Measurements from ENCODE around the gene GRIN1. TPM values are rescaled to one million over a fixed set of nuclear protein-coding genes. Genes with fewer than 3 reads are reported as not detected.

The GRIN1 gene
- polyA plus RNA-seq, 2 of the 4 experiments (the other 2 are of a cell fraction) = 0.13 to 0.45 TPM

DNA sequence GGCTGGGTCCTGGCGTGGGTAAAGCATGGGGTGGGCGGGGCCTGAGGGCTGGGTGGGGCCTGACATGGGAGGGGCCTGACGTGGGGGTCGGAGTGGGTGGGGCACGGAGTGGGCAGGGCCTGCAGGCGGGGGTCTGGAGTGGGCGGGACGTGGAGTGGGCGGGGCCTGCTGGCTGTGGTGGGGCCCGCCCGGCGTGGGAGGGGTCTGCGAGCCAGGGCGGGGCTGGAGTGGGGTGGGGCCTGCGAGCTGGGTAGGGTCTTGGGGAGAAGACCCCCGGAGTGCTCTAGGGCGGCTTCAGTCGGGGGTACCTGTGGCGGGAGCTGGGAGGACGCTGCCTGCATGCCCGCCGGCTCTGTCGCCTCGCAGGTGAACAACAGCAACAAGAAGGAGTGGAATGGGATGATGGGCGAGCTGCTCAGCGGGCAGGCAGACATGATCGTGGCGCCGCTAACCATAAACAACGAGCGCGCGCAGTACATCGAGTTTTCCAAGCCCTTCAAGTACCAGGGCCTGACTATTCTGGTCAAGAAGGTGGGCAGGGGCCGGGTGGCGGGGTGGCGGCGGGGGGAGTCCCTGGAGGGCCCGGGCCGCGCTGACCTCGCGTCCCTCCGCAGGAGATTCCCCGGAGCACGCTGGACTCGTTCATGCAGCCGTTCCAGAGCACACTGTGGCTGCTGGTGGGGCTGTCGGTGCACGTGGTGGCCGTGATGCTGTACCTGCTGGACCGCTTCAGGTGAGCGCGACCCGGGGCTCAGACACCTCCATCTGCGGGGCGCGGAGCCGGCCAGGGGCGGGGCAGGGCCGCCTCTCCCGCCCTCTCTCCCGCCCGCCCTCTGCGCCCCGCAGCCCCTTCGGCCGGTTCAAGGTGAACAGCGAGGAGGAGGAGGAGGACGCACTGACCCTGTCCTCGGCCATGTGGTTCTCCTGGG is 22.9 kb downstream of the GRIN1 start:
- peak in 1 of 2 experiments; percentile 43 for DNase-seq (ENCODE audit: low read depth in 1 of 2, low spot score in 1 of 2)
- FAIRE-seq = no peak
- peak overlapping the region; percentile 38; the same call in 2 of the 3 replicates for H3K4me3 ChIP-seq

DNA sequence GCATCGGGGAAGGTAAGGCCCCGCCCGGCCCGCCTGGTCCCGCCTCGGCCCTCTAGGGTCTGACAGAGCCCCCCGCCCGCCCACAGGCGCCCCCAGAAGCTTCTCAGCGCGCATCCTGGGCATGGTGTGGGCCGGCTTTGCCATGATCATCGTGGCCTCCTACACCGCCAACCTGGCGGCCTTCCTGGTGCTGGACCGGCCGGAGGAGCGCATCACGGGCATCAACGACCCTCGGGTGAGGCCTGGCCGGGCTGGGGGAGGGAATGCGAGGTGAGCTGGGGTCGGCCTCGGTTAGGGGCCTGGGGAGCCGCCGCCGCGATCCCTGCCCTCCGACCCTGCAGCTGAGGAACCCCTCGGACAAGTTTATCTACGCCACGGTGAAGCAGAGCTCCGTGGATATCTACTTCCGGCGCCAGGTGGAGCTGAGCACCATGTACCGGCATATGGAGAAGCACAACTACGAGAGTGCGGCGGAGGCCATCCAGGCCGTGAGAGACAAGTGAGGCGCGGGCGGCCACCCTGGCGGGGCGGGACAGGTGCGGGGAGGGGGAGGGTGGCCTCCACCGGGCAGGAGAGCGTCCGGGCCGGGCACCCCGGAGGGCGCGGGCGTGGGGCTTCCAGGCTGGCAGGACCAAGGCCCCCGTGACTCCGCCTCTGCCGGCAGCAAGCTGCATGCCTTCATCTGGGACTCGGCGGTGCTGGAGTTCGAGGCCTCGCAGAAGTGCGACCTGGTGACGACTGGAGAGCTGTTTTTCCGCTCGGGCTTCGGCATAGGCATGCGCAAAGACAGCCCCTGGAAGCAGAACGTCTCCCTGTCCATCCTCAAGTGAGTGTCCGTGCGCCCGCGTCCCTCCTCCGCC is 23.8 kb downstream of the GRIN1 start:
- no peak for FAIRE-seq
- peaks cover 29% of the 10 kb centered on the region for H3K4me1 ChIP-seq
- 19% methylated on average over 31 of the region's 74 CpGs for WGBS (ENCODE audit: missing lambda C conversion rate)
- peak in 1 of 2 experiments; percentile 76 for DNase-seq (ENCODE audit: low read depth in 1 of 2, low spot score in 1 of 2)
- peak; percentile 25 to 60; a peak in 5 of 6 replicates for ATAC-seq
- CTCF ChIA-PET = interaction anchor here (0.7 to 7.4 kb wide), 14 partner anchors 8 to 96 kb away, joined by 3 to 57 read pairs (median 4); partner anchors contain the start of genes LRRC26, RNF224, SSNA1 and TMEM210
- POLR2A ChIA-PET = interaction anchor here (0.6 to 2.1 kb wide), 8 partner anchors 13 to 78 kb away, joined by 3 to 9 read pairs (median 4); partner anchors contain the start of genes RNF224, TPRN and TUBB4B
- H3K27ac ChIP-seq = peak overlapping the region; percentile 54 to 85
- no peaks in the 10 kb centered on the region for H3K9me3 ChIP-seq
- TF ChIP-seq PHF8 (IDR thresholded peaks at IDR 0.05; ENCODE audit: borderline replicate concordance, low read depth) = no peak
- TF ChIP-seq, protein P1, sequence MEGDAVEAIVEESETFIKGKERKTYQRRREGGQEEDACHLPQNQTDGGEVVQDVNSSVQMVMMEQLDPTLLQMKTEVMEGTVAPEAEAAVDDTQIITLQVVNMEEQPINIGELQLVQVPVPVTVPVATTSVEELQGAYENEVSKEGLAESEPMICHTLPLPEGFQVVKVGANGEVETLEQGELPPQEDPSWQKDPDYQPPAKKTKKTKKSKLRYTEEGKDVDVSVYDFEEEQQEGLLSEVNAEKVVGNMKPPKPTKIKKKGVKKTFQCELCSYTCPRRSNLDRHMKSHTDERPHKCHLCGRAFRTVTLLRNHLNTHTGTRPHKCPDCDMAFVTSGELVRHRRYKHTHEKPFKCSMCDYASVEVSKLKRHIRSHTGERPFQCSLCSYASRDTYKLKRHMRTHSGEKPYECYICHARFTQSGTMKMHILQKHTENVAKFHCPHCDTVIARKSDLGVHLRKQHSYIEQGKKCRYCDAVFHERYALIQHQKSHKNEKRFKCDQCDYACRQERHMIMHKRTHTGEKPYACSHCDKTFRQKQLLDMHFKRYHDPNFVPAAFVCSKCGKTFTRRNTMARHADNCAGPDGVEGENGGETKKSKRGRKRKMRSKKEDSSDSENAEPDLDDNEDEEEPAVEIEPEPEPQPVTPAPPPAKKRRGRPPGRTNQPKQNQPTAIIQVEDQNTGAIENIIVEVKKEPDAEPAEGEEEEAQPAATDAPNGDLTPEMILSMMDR (IDR thresholded peaks at IDR 0.05) = peak; percentile 14; the same call in 1 of the 3 replicates
- TF ChIP-seq SMC3 (IDR thresholded peaks at IDR 0.05) = 0 out of 3 replicates have a peak, but pooled peaks have one; percentile 17
- TF ChIP-seq GATA3 (IDR thresholded peaks at IDR 0.05; ENCODE audit: borderline replicate concordance) = no peak
- TF ChIP-seq RARB (CRISPR knock-in tag; IDR thresholded peaks at IDR 0.05) = no peak
- TF ChIP-seq, protein P2, sequence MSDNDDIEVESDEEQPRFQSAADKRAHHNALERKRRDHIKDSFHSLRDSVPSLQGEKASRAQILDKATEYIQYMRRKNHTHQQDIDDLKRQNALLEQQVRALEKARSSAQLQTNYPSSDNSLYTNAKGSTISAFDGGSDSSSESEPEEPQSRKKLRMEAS (IDR thresholded peaks at IDR 0.05) = peak; percentile 50; the same call in 1 of the 2 replicates
- TF ChIP-seq SREBF2 (IDR thresholded peaks at IDR 0.05) = no peak
- TF ChIP-seq NPAS2 (CRISPR knock-in tag; IDR thresholded peaks at IDR 0.05; ENCODE audit: borderline replicate concordance) = no peak
- TF ChIP-seq HEYL (CRISPR knock-in tag; IDR thresholded peaks at IDR 0.05) = no peak
- TF ChIP-seq, protein P3, sequence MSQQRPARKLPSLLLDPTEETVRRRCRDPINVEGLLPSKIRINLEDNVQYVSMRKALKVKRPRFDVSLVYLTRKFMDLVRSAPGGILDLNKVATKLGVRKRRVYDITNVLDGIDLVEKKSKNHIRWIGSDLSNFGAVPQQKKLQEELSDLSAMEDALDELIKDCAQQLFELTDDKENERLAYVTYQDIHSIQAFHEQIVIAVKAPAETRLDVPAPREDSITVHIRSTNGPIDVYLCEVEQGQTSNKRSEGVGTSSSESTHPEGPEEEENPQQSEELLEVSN (IDR thresholded peaks at IDR 0.05; ENCODE audit: borderline replicate concordance, low read depth) = peak; percentile 78
- TF ChIP-seq NR3C1 (IDR thresholded peaks at IDR 0.05) = no peak
- no peak for TF ChIP-seq EHF (CRISPR knock-in tag; IDR thresholded peaks at IDR 0.05)
- no peak for TF ChIP-seq RCOR1 (IDR thresholded peaks at IDR 0.05; ENCODE audit: low read depth, low read length)
- TF ChIP-seq JUNB (IDR thresholded peaks at IDR 0.05) = no peak
- TF ChIP-seq TP53 (CRISPR knock-in tag; IDR thresholded peaks at IDR 0.05) = no peak
- no peak for TF ChIP-seq BHLHE40 (IDR thresholded peaks at IDR 0.05; ENCODE audit: low read depth, low read length)
- TF ChIP-seq, protein P4, sequence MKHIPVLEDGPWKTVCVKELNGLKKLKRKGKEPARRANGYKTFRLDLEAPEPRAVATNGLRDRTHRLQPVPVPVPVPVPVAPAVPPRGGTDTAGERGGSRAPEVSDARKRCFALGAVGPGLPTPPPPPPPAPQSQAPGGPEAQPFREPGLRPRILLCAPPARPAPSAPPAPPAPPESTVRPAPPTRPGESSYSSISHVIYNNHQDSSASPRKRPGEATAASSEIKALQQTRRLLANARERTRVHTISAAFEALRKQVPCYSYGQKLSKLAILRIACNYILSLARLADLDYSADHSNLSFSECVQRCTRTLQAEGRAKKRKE (CRISPR knock-in tag; IDR thresholded peaks at IDR 0.05; ENCODE audit: low read depth) = no peak
- no peak for TF ChIP-seq EHMT2 (IDR thresholded peaks at IDR 0.05; ENCODE audit: low read depth)
- H3K4me3 ChIP-seq = peak overlapping the region; percentile 38
- peak overlapping the region; percentile 76 for H3K4me2 ChIP-seq

More for the DNA sequence above, 22.9 kb downstream of the GRIN1 start:
- peaks cover 22% of the 10 kb centered on the region for H3K4me1 ChIP-seq
- peak overlapping the region; percentile 76 for H3K4me2 ChIP-seq
- 15% methylated on average over 29 of the region's 71 CpGs for WGBS (ENCODE audit: missing lambda C conversion rate)
- peak in 1 of 2 experiments; percentile 13; a peak in 3 of 6 replicates for ATAC-seq
- no peaks in the 10 kb centered on the region for H3K9me3 ChIP-seq
- TF ChIP-seq, protein P2 (IDR thresholded peaks at IDR 0.05) = peak; percentile 44; the same call in 1 of the 2 replicates
- TF ChIP-seq RAD21 (conservative IDR thresholded peaks at IDR 0.05 in 1 of 2, IDR thresholded peaks at IDR 0.05 in 1 of 2) = no peak
- peak overlapping the region in 1 of 2 experiments; percentile 10; a peak in 1 of 6 replicates for H3K27ac ChIP-seq
- ChIA-PET POLR2A (interaction anchor here (0.9 to 2.1 kb wide), 3 partner anchors 32 to 79 kb away, joined by 7 to 9 read pairs (median 8); partner anchors contain the start of gene TUBB4B), CTCF (interaction anchor here (0.6 to 7.4 kb wide), 11 partner anchors 9 to 95 kb away, joined by 3 to 57 read pairs (median 4); partner anchors contain the start of genes LRRC26, SSNA1 and TMEM210)
